Thymus (tissue), 11 donors: ENCODE measurements around the gene ERF. TPM values are rescaled to one million over a fixed set of nuclear protein-coding genes. Genes with fewer than 3 reads are reported as not detected.

Source experiments
- DNase-seq, 9 donors: peaks; one replicate each; pipeline ENCODE4 v3.0.0-alpha.2; 2013; ENCODE audit warnings: low spot score in 9 of 9, low read depth in 6 of 9, missing footprints in 1 of 9
- H3K27ac ChIP-seq, 2 donors: one replicate each; pipeline ENCODE4 v1.5.1; 2013; ENCODE audit warnings: control low read depth in 1 of 2, low read depth in 1 of 2, low read length in 1 of 2, mild to moderate bottlenecking in 1 of 2, moderate library complexity in 1 of 2
- H3K27me3 ChIP-seq, 2 donors: one replicate each; pipeline ENCODE4 v1.5.1; 2013; ENCODE audit warnings: low read length in 1 of 2; ENCODE audit not compliant: control insufficient read depth in 2 of 2, insufficient read depth in 1 of 2
- H3K36me3 ChIP-seq, 2 donors: one replicate each; pipeline ENCODE4 v1.5.1; 2013; ENCODE audit warnings: low read length in 1 of 2, mild to moderate bottlenecking in 1 of 2, moderate library complexity in 1 of 2; ENCODE audit not compliant: control insufficient read depth in 2 of 2, insufficient read depth in 2 of 2
- H3K4me1 ChIP-seq, 2 donors: one replicate each; pipeline ENCODE4 v1.5.1; 2013; ENCODE audit warnings: low read length in 2 of 2; ENCODE audit not compliant: control insufficient read depth in 2 of 2, insufficient read depth in 2 of 2
- H3K4me3 ChIP-seq, 2 donors: one replicate each; pipeline ENCODE4 v1.5.1; 2013; ENCODE audit warnings: low read length in 2 of 2, control low read depth in 1 of 2, mild to moderate bottlenecking in 1 of 2
- H3K9me3 ChIP-seq, 2 donors: one replicate each; pipeline ENCODE4 v1.5.1; 2013; ENCODE audit warnings: low read length in 1 of 2, mild to moderate bottlenecking in 1 of 2; ENCODE audit not compliant: control insufficient read depth in 2 of 2, insufficient read depth in 1 of 2
- WGBS: extraction: QIAGEN DNeasy Blood & Tissue Kit; methylation state at CpG from one replicate; pipeline ENCODE4 v1.1.7; 2013; 5-methylcytosine and 5-hydroxymethylcytosine counted together
- polyA plus RNA-seq: library from polyadenylated mRNA; stranded (reverse); fragments of 200-250 nt; gene quantifications from one replicate; pipeline ENCODE4 v1.2.3, GENCODE V29; 2013
- total RNA-seq: library from RNA; stranded (reverse); fragments of 120-200 nt; gene quantifications from one replicate; pipeline ENCODE4 v1.2.4, GENCODE V29; 2013
- donor health status: healthy.

ERF gene
- total and polyA plus RNA-seq, 2 donors, result 12.1 to 53.7 TPM

GRCh38 chr19:42219812-42220750, 34.8 kb downstream of the ERF start, which contains the start of gene ZNF526:
ZNF526 (plus strand) TSS chr19:42220312; CDS start chr19:42224404, 4,092 bp downstream.
- Histone ChIP-seq H3K9me3 (peaks cover 0 to 4% of the 10 kb centered on the region in 2 donors), H3K4me3 (peak within 1 kb of the TSS; percentile 65 to 87), H3K27me3 (no peaks in the 10 kb centered on the region), H3K4me1 (peaks cover 32 to 50% of the 10 kb centered on the region in 2 donors), H3K36me3 (peaks cover 18 to 19% of the 10 kb centered on the region in 2 donors), H3K27ac (peak within 1 kb of the TSS; percentile 87 to 98)
- peak; percentile 95 to 99 (median 97) for DNase-seq
- WGBS, result 2% methylated on average over 53 of the region's 53 CpGs

GRCh38 chr19:42217520-42218437, 37.1 kb downstream of the ERF start, which contains the start of gene DEDD2:
DEDD2 (minus strand) TSS chr19:42217677; CDS start chr19:42217007, 670 bp downstream.
- DNase-seq, result peak; percentile 96 to 99 (median 98)

GRCh38 chr19:42216653-42217519, 38.0 kb downstream of the ERF start:
- Histone ChIP-seq H3K4me1 (peaks cover 37 to 51% of the 10 kb centered on the region in 2 donors), H3K9me3 (peaks cover 0 to 4% of the 10 kb centered on the region in 2 donors), H3K4me3 (peak overlapping the region; percentile 79 to 98), H3K27ac (peak overlapping the region; percentile 84 to 85), H3K36me3 (peaks cover 31 to 35% of the 10 kb centered on the region in 2 donors), H3K27me3 (no peaks in the 10 kb centered on the region)
- peak in 2 of 9 donors; percentile 51 to 52 for DNase-seq
- WGBS, result under 1% methylated on average over 79 of the region's 79 CpGs

More at GRCh38 chr19:42217520-42218437, 37.1 kb downstream of the ERF start, which contains the start of gene DEDD2:
- Histone ChIP-seq H3K9me3 (peaks cover 0 to 4% of the 10 kb centered on the region in 2 donors), H3K4me1 (peaks cover 37 to 51% of the 10 kb centered on the region in 2 donors), H3K4me3 (peak within 1 kb of the TSS; percentile 79 to 98), H3K36me3 (peaks cover 28 to 30% of the 10 kb centered on the region in 2 donors), H3K27ac (peak within 1 kb of the TSS; percentile 85 to 92), H3K27me3 (no peaks in the 10 kb centered on the region)
- 20% methylated on average over 57 of the region's 57 CpGs for WGBS

- H3K9me3 ChIP-seq, result peaks cover 0 to 4% of the 10 kb centered on the region in 2 donors
- peaks cover 27 to 40% of the 10 kb centered on the region in 2 donors for H3K4me1 ChIP-seq
- no peaks in the 10 kb centered on the region for H3K27me3 ChIP-seq
- no peak for DNase-seq
- 93% methylated on average over 11 of the region's 11 CpGs for WGBS
- peaks cover 41 to 47% of the 10 kb centered on the region in 2 donors for H3K36me3 ChIP-seq
- H3K4me3 ChIP-seq, result no peak overlapping the region
- H3K27ac ChIP-seq, result no peak overlapping the region
Measured at GRCh38 chr19:42214810-42215485, 40.0 kb downstream of the ERF start.

GRCh38 chr19:42212886-42213285, 42.0 kb downstream of the ERF start:
- H3K4me3 ChIP-seq, result no peak overlapping the region
- H3K36me3 ChIP-seq, result peaks cover 61 to 67% of the 10 kb centered on the region in 2 donors
- DNase-seq, result no peak
- H3K4me1 ChIP-seq, result peaks cover 20 to 23% of the 10 kb centered on the region in 2 donors
- no peaks in the 10 kb centered on the region for H3K9me3 ChIP-seq
- no peak overlapping the region for H3K27ac ChIP-seq
- WGBS, result 83% methylated on average over 1 of the region's 1 CpG
- no peaks in the 10 kb centered on the region for H3K27me3 ChIP-seq

- H3K36me3 ChIP-seq, result peaks cover 82 to 86% of the 10 kb centered on the region in 2 donors
- H3K27ac ChIP-seq, result no peak overlapping the region
- no peaks in the 10 kb centered on the region for H3K27me3 ChIP-seq
- no peaks in the 10 kb centered on the region for H3K9me3 ChIP-seq
- no peak overlapping the region for H3K4me3 ChIP-seq
- WGBS, result 98% methylated on average over 11 of the region's 11 CpGs
- no peak for DNase-seq
- peaks cover 0 to 8% of the 10 kb centered on the region in 2 donors for H3K4me1 ChIP-seq
Measured at GRCh38 chr19:42208612-42209011, 46.3 kb downstream of the ERF start.

- peaks cover 81 to 86% of the 10 kb centered on the region in 2 donors for H3K36me3 ChIP-seq
- no peaks in the 10 kb centered on the region for H3K27me3 ChIP-seq
- no peak for DNase-seq
- H3K4me1 ChIP-seq, result peaks cover 0 to 11% of the 10 kb centered on the region in 2 donors
- 82% methylated on average over 6 of the region's 6 CpGs for WGBS
- no peak overlapping the region for H3K27ac ChIP-seq
- no peak overlapping the region for H3K4me3 ChIP-seq
- H3K9me3 ChIP-seq, result no peaks in the 10 kb centered on the region
Measured at GRCh38 chr19:42207767-42208271, 47.1 kb downstream of the ERF start.
